B cell (primary cell): ENCODE data around the gene STX4.

ENCODE experiments used
- EZH2 ChIP-seq: IDR thresholded peaks from 2 replicates; pipeline ENCODE4 v1.6.1; 2012; ENCODE audit warnings: borderline replicate concordance, low read depth, mild to moderate bottlenecking, moderate library complexity, low read length; ENCODE audit not compliant: insufficient read depth, poor library complexity, severe bottlenecking
- TF ChIP-seq, protein P1 (sequence below): fragments of 200-600 bp; IDR thresholded peaks from one replicate; pipeline ENCODE4 v1.8.0; 2022; ENCODE audit warnings: antibody characterized with exemption, mild to moderate bottlenecking

DNA sequence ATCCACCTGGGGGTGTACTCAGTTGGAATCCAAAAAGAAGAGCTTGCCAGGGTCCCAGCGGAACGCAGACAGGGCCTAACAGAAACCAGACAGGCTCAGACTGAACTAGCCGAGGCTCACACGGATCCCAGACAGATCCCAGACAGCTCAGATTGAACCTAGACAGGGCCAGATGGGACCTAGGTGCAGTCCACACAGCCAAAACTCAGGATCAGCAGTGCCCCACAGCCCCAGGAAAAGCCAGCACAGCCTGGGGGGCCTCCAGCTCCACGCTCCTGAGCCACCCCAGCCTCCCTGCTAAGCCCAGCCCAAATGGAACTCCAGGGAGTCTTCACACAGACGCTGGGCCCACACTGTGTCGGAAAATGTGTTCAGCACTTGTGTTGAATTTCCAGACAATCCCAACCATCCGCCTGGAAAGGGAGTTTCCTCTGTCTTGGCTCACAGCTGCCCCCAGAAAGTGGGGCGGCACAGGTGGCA lies 30.5 kb upstream of the STX4 start:
- TF ChIP-seq, protein P1, sequence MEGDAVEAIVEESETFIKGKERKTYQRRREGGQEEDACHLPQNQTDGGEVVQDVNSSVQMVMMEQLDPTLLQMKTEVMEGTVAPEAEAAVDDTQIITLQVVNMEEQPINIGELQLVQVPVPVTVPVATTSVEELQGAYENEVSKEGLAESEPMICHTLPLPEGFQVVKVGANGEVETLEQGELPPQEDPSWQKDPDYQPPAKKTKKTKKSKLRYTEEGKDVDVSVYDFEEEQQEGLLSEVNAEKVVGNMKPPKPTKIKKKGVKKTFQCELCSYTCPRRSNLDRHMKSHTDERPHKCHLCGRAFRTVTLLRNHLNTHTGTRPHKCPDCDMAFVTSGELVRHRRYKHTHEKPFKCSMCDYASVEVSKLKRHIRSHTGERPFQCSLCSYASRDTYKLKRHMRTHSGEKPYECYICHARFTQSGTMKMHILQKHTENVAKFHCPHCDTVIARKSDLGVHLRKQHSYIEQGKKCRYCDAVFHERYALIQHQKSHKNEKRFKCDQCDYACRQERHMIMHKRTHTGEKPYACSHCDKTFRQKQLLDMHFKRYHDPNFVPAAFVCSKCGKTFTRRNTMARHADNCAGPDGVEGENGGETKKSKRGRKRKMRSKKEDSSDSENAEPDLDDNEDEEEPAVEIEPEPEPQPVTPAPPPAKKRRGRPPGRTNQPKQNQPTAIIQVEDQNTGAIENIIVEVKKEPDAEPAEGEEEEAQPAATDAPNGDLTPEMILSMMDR = no peak
- TF ChIP-seq EZH2 = no peak
